CD4-positive, alpha-beta T cell treated with Interleukin-21 for 1 hour (primary cell): Measurements from ENCODE around the gene PCDHA9.
"Not testable (repeated sequence)": the region's sequence is repeated elsewhere in the genome, so short reads cannot be mapped to it uniquely, and the experiment has no call there.

Experiments used
- DNase-seq: peaks from one replicate; pipeline ENCODE4 v3.0.0-alpha.2; 2020

Gene PCDHA9

GRCh38 chr5:140848139-140849102 lies at the start of gene PCDHA9:
Gene PCDHA9, plus strand, starts transcription at chr5:140848382. Its CDS starts 114 bp downstream, at chr5:140848496.
- DNase-seq = not testable (repeated sequence)

GRCh38 chr5:140800816-140801493 lies 47.2 kb upstream of the PCDHA9 start, which contains the start of gene PCDHA3:
Gene PCDHA3, plus strand, starts transcription at chr5:140801057.
- DNase-seq = no peak

GRCh38 chr5:140801494-140801841 lies 46.7 kb upstream of the PCDHA9 start:
- no peak for DNase-seq

- not testable (repeated sequence) for DNase-seq
Measured at GRCh38 chr5:140802381-140802780, 45.8 kb upstream of the PCDHA9 start.

GRCh38 chr5:140802781-140803271 lies 45.4 kb upstream of the PCDHA9 start:
- DNase-seq = no peak

- no peak for DNase-seq
Measured at GRCh38 chr5:140806834-140807775, 41.1 kb upstream of the PCDHA9 start, which contains the start of gene PCDHA4. Gene PCDHA4, plus strand, starts transcription at chr5:140807068.

GRCh38 chr5:140808241-140808888 lies 39.8 kb upstream of the PCDHA9 start:
- not testable (repeated sequence) for DNase-seq

GRCh38 chr5:140808889-140809291 lies 39.3 kb upstream of the PCDHA9 start:
- DNase-seq = no peak

- DNase-seq = no peak
Measured at GRCh38 chr5:140821375-140822280, 26.6 kb upstream of the PCDHA9 start, which contains the start of gene PCDHA5. Gene PCDHA5, plus strand, starts transcription at chr5:140821613.

GRCh38 chr5:140822281-140822629 lies 25.9 kb upstream of the PCDHA9 start:
- DNase-seq = no peak

GRCh38 chr5:140822969-140823368 lies 25.2 kb upstream of the PCDHA9 start:
- DNase-seq = not testable (repeated sequence)

GRCh38 chr5:140823475-140823874 lies 24.7 kb upstream of the PCDHA9 start:
- DNase-seq = no peak

GRCh38 chr5:140827704-140828361 lies 20.3 kb upstream of the PCDHA9 start, which contains the start of gene PCDHA6:
Gene PCDHA6, plus strand, starts transcription at chr5:140827960. Its CDS starts 132 bp downstream, at chr5:140828092.
- DNase-seq = no peak

- no peak for DNase-seq
Measured at GRCh38 chr5:140828362-140828737, 19.8 kb upstream of the PCDHA9 start.

- not testable (repeated sequence) for DNase-seq
Measured at GRCh38 chr5:140829511-140830501, 18.4 kb upstream of the PCDHA9 start.

GRCh38 chr5:140833993-140834392 lies 14.2 kb upstream of the PCDHA9 start, which contains the start of gene PCDHA7:
Gene PCDHA7, plus strand, starts transcription at chr5:140834269. Its CDS starts 115 bp downstream, at chr5:140834384.
- no peak for DNase-seq

- DNase-seq = not testable (repeated sequence)
Measured at GRCh38 chr5:140834439-140835008, 13.7 kb upstream of the PCDHA9 start.
